ENCODE results near the gene EIF2AK3.

DNA sequence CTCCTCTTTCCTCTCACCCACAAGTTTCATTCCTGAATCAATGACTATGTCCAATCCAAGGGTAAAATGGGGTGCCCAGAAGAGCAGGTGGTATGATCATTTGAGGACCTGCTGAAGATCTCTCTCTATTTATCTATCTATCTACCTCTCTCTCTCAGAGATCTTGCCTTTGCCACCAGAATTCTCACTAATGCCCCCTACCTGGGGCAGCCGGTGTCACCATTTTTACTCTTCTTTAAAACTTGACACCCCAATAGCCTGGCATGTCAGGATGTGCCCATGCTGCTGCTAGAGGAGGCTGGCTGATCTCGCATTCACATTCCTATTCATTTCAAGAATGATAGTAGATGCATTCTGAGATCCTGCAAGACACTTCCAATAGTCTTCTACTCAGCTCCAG is 40.0 kb upstream of the EIF2AK3 start:
- TF ChIP-seq POLR2AphosphoS5 (IDR thresholded peaks at IDR 0.05; ENCODE audit: borderline replicate concordance, low read depth, low read length) (no peak), EZH2 (IDR thresholded peaks at IDR 0.05) (no peak)

Measured in SK-N-MC (cell line).